Testis (tissue), 2 donors: ENCODE results near the gene LMNTD2.

Experiments
- CTCF ChIP-seq, 3 experiments: fragments of 450-650 bp in 2 of 3; fragments of 200-600 bp in 1 of 3; sonication (generic) in 1 of 3; IDR thresholded peaks; one replicate each; pipeline ENCODE4 v1.5.1; 2016 to 2019; ENCODE audit warnings: antibody characterized with exemption in 3 of 3, mild to moderate bottlenecking in 2 of 3, moderate library complexity in 1 of 3
- POLR2A ChIP-seq: fragments of 450-650 bp; IDR thresholded peaks from one replicate; pipeline ENCODE4 v1.6.1; 2017; ENCODE audit warnings: antibody characterized with exemption, mild to moderate bottlenecking, moderate library complexity

DNA sequence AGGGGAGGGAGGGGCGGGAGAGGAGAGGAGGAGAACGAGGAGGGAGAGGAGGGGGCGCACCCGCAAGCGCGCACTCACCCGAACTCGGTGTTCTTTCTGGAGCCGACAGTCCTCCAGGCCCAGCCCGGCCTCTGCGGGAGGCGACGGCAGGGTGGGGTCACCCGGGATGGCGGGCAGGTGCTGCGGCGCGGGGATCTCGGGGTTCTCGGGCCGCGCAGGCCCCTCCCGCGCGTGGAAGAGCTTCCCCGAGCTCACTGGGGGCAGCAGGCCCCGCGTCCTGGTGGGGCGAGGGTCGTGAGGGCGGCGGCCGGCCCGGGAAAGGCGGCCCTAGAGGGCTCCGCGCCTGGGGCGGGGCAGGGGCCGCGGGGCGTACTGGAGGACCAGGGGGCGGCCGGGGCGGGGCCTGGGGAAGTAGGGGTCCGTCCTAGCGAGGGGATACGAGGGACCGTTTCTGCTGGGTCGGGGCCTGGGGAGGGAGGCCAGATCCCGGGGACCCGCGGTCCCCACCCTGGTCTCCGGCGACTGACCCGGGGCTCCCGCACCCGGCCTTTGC lies 5.2 kb downstream of the LMNTD2 start:
- TF ChIP-seq POLR2A: no peak
- no peak for TF ChIP-seq CTCF (IDR thresholded peaks at IDR 0.05)
